Epithelial cell of proximal tubule (primary cell): Measurements from ENCODE around the gene F10. TPM values are rescaled to one million over a fixed set of nuclear protein-coding genes. Genes with fewer than 3 reads are reported as not detected.
"Not testable (repeated sequence)": the region's sequence is repeated elsewhere in the genome, so short reads cannot be mapped to it uniquely, and the experiment has no call there.

Experiments
- DNase-seq: peaks from one replicate; pipeline ENCODE4 v3.0.0-alpha.2; 2011; ENCODE audit warnings: low read depth
- H3K4me3 ChIP-seq: 2 replicates; pipeline ENCODE4 v1.5.1; 2011; ENCODE audit warnings: low read depth, mild to moderate bottlenecking, low read length
- CTCF ChIP-seq: conservative IDR thresholded peaks from 2 replicates; pipeline ENCODE4 v1.5.1; 2012; ENCODE audit warnings: low read depth, mild to moderate bottlenecking, low read length
- total RNA-seq: library from RNA; depleted of rRNA; stranded (reverse); fragments of >200 nt; gene quantifications from 2 replicates; pipeline ENCODE4 v1.2.3, GENCODE V29; 2015

Gene F10
- total RNA-seq, 1 donor from 2014 or later = 0.12 TPM

GRCh38 chr13:113157929-113158747, 35.5 kb downstream of the F10 start, which contains the start of gene PROZ:
TSS of gene PROZ (plus strand) at chr13:113158648. CDS start at chr13:113158661, 13 bp downstream.
- DNase-seq = no peak

GRCh38 chr13:113158946-113159345, 36.3 kb downstream of the F10 start:
- no peak for TF ChIP-seq CTCF
- H3K4me3 ChIP-seq = no peak overlapping the region
- DNase-seq = no peak

More at GRCh38 chr13:113157929-113158747, 35.5 kb downstream of the F10 start, which contains the start of gene PROZ:
- TF ChIP-seq CTCF = no peak
- no peak within 1 kb of the TSS for H3K4me3 ChIP-seq

- TF ChIP-seq CTCF = no peak
- DNase-seq = no peak
- no peak overlapping the region for H3K4me3 ChIP-seq
These were observed 37.1 kb downstream of the F10 start for GRCh38 chr13:113159701-113160100.

GRCh38 chr13:113160983-113161382, 38.4 kb downstream of the F10 start:
- DNase-seq = no peak
- H3K4me3 ChIP-seq = no peak overlapping the region
- TF ChIP-seq CTCF = no peak

- DNase-seq = no peak
- no peak for TF ChIP-seq CTCF
- H3K4me3 ChIP-seq = no peak overlapping the region
These were observed 38.8 kb downstream of the F10 start for GRCh38 chr13:113161433-113161832.

GRCh38 chr13:113161975-113162374, 39.4 kb downstream of the F10 start:
- DNase-seq, H3K4me3 ChIP-seq: not testable (repeated sequence)

GRCh38 chr13:113162783-113163685, 40.4 kb downstream of the F10 start:
- TF ChIP-seq CTCF = no peak
- no peak overlapping the region for H3K4me3 ChIP-seq
- no peak for DNase-seq
